ENCODE data around the gene GLIS1.

GLIS1 gene

GRCh38 chr1:53578358-53578757 is 160.6 kb downstream of the GLIS1 start:
- TF ChIP-seq ARNT (IDR thresholded peaks at IDR 0.05) = no peak
- ChIA-PET CTCF (no interaction called here), POLR2A (no interaction called here)
- DNase-seq (ENCODE audit: extremely low spot score) = no peak

GRCh38 chr1:53577761-53578100 is 161.2 kb downstream of the GLIS1 start:
- POLR2A ChIA-PET = no interaction called here
- DNase-seq (ENCODE audit: extremely low spot score) = no peak
- CTCF ChIA-PET = no interaction called here
- TF ChIP-seq, protein P1, sequence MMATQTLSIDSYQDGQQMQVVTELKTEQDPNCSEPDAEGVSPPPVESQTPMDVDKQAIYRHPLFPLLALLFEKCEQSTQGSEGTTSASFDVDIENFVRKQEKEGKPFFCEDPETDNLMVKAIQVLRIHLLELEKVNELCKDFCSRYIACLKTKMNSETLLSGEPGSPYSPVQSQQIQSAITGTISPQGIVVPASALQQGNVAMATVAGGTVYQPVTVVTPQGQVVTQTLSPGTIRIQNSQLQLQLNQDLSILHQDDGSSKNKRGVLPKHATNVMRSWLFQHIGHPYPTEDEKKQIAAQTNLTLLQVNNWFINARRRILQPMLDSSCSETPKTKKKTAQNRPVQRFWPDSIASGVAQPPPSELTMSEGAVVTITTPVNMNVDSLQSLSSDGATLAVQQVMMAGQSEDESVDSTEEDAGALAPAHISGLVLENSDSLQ (IDR thresholded peaks at IDR 0.05) = no peak
- no peak for TF ChIP-seq NFRKB (IDR thresholded peaks at IDR 0.05)
- no peak for TF ChIP-seq FOXK2 (IDR thresholded peaks at IDR 0.05)
- no peak for TF ChIP-seq TARDBP (IDR thresholded peaks at IDR 0.05)
- TF ChIP-seq HDGF (IDR thresholded peaks at IDR 0.05; ENCODE audit: borderline replicate concordance) = no peak
- TF ChIP-seq L3MBTL2 (conservative IDR thresholded peaks at IDR 0.05) = no peak
- no peak for TF ChIP-seq ELF4 (IDR thresholded peaks at IDR 0.05)
- no peak for TF ChIP-seq BHLHE40 (IDR thresholded peaks at IDR 0.05; ENCODE audit: borderline replicate concordance)

- CTCF ChIA-PET = no interaction called here
- POLR2A ChIA-PET = no interaction called here
- TF ChIP-seq ELF4 (IDR thresholded peaks at IDR 0.05) = no peak
- no peak for TF ChIP-seq CTBP1 (IDR thresholded peaks at IDR 0.05; ENCODE audit: borderline replicate concordance)
- TF ChIP-seq FOXA1 (IDR thresholded peaks at IDR 0.05) = no peak
- no peak for TF ChIP-seq FOXK2 (IDR thresholded peaks at IDR 0.05)
- TF ChIP-seq BHLHE40 (IDR thresholded peaks at IDR 0.05; ENCODE audit: borderline replicate concordance) = no peak
- TF ChIP-seq TARDBP (IDR thresholded peaks at IDR 0.05) = no peak
- TF ChIP-seq NFRKB (IDR thresholded peaks at IDR 0.05) = no peak
- TF ChIP-seq LEF1 (IDR thresholded peaks at IDR 0.05; ENCODE audit: borderline replicate concordance) = no peak
- TF ChIP-seq HDGF (IDR thresholded peaks at IDR 0.05; ENCODE audit: borderline replicate concordance) = no peak
- no peak for TF ChIP-seq FOXM1 (IDR thresholded peaks at IDR 0.05; ENCODE audit: borderline replicate concordance)
- TF ChIP-seq ARNT (IDR thresholded peaks at IDR 0.05) = no peak
- TF ChIP-seq ZNF384 (IDR thresholded peaks at IDR 0.05) = no peak
- TF ChIP-seq SUZ12 (IDR thresholded peaks at IDR 0.05) = no peak
- TF ChIP-seq SP1 (IDR thresholded peaks at IDR 0.05) = no peak
- TF ChIP-seq, protein P1 (IDR thresholded peaks at IDR 0.05) = no peak
- TF ChIP-seq L3MBTL2 (conservative IDR thresholded peaks at IDR 0.05) = no peak
- DNase-seq (ENCODE audit: extremely low spot score) = no peak
Observed at GRCh38 chr1:53576866-53577760, 161.9 kb downstream of the GLIS1 start.

- POLR2A ChIA-PET = no interaction called here
- no peak for DNase-seq (ENCODE audit: extremely low spot score)
- TF ChIP-seq TARDBP (IDR thresholded peaks at IDR 0.05) (no peak), ELF4 (IDR thresholded peaks at IDR 0.05) (no peak), NFRKB (IDR thresholded peaks at IDR 0.05) (no peak), CTBP1 (IDR thresholded peaks at IDR 0.05; ENCODE audit: borderline replicate concordance) (no peak), FOXM1 (IDR thresholded peaks at IDR 0.05; ENCODE audit: borderline replicate concordance) (no peak), FOXK2 (IDR thresholded peaks at IDR 0.05) (no peak), SUZ12 (IDR thresholded peaks at IDR 0.05) (no peak), ZNF384 (IDR thresholded peaks at IDR 0.05) (no peak), L3MBTL2 (conservative IDR thresholded peaks at IDR 0.05) (no peak), FOXA1 (IDR thresholded peaks at IDR 0.05) (no peak)
- TF ChIP-seq, protein P1 (IDR thresholded peaks at IDR 0.05) = no peak
- CTCF ChIA-PET = no interaction called here
Observed at GRCh38 chr1:53576381-53576801, 162.6 kb downstream of the GLIS1 start.

DNA sequence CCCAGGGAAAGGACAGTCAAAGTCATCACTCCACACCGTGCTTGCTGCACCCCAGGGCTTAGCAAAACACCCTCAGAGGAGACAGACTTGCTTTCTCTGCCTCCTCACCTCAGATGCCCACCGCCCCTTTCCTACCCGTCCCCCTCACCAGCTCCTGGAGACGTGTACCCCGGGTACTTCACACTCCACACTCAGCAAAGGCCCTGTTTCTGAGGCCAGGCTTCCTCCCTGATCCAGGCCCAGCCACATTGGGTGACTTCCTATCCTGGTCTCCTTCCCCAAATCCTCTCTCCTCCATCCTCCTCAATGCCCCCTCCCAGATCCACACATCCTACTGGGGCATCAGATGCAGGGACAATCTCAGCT is 163.0 kb downstream of the GLIS1 start:
- DNase-seq (ENCODE audit: extremely low spot score) = no peak
- ChIA-PET CTCF (no interaction called here), POLR2A (no interaction called here)
- TF ChIP-seq FOXK2 (IDR thresholded peaks at IDR 0.05) = no peak
- no peak for TF ChIP-seq HDGF (IDR thresholded peaks at IDR 0.05; ENCODE audit: borderline replicate concordance)
- TF ChIP-seq ZNF384 (IDR thresholded peaks at IDR 0.05) = no peak
- TF ChIP-seq, protein P1 (IDR thresholded peaks at IDR 0.05) = no peak
- no peak for TF ChIP-seq ARNT (IDR thresholded peaks at IDR 0.05)
- TF ChIP-seq NFRKB (IDR thresholded peaks at IDR 0.05) = no peak
- no peak for TF ChIP-seq TARDBP (IDR thresholded peaks at IDR 0.05)
- TF ChIP-seq ELF4 (IDR thresholded peaks at IDR 0.05) = no peak
- no peak for TF ChIP-seq CTBP1 (IDR thresholded peaks at IDR 0.05; ENCODE audit: borderline replicate concordance)
- TF ChIP-seq LEF1 (IDR thresholded peaks at IDR 0.05; ENCODE audit: borderline replicate concordance) = no peak
